ENCODE measurements around the gene TMEM38A.

GRCh38 chr19:16688084-16688483, 27.1 kb downstream of the TMEM38A start:
- TF ChIP-seq, protein P1, sequence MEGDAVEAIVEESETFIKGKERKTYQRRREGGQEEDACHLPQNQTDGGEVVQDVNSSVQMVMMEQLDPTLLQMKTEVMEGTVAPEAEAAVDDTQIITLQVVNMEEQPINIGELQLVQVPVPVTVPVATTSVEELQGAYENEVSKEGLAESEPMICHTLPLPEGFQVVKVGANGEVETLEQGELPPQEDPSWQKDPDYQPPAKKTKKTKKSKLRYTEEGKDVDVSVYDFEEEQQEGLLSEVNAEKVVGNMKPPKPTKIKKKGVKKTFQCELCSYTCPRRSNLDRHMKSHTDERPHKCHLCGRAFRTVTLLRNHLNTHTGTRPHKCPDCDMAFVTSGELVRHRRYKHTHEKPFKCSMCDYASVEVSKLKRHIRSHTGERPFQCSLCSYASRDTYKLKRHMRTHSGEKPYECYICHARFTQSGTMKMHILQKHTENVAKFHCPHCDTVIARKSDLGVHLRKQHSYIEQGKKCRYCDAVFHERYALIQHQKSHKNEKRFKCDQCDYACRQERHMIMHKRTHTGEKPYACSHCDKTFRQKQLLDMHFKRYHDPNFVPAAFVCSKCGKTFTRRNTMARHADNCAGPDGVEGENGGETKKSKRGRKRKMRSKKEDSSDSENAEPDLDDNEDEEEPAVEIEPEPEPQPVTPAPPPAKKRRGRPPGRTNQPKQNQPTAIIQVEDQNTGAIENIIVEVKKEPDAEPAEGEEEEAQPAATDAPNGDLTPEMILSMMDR (IDR thresholded peaks at IDR 0.05) = no peak
- TF ChIP-seq POLR2A (IDR thresholded peaks at IDR 0.05) = no peak
- no peak for TF ChIP-seq EP300 (IDR thresholded peaks at IDR 0.05)
